Vagina (tissue), 2 donors: ENCODE measurements around the gene SOX21.

Experiments
- POLR2A ChIP-seq, 2 donors: fragments of 450-650 bp; IDR thresholded peaks; one replicate each; pipeline ENCODE4 v1.6.1; 2017; ENCODE audit warnings: antibody characterized with exemption in 2 of 2, mild to moderate bottlenecking in 2 of 2, moderate library complexity in 2 of 2
- POLR2AphosphoS5 ChIP-seq, 2 donors: sonication (generic); formaldehyde crosslinking; IDR thresholded peaks; one replicate each; pipeline ENCODE4 v1.9.0; 2017; ENCODE audit warnings: antibody characterized with exemption in 2 of 2, mild to moderate bottlenecking in 2 of 2, low read depth in 1 of 2; ENCODE audit not compliant: insufficient read depth in 1 of 2
- TF ChIP-seq, protein P1 (sequence below), 3 experiments: fragments of 450-650 bp in 2 of 3; fragments of 200-600 bp in 1 of 3; sonication (generic) in 1 of 3; IDR thresholded peaks; one replicate each; pipeline ENCODE4 v1.5.1; 2017 to 2019; ENCODE audit warnings: antibody characterized with exemption in 3 of 3, mild to moderate bottlenecking in 2 of 3, moderate library complexity in 2 of 3

DNA sequence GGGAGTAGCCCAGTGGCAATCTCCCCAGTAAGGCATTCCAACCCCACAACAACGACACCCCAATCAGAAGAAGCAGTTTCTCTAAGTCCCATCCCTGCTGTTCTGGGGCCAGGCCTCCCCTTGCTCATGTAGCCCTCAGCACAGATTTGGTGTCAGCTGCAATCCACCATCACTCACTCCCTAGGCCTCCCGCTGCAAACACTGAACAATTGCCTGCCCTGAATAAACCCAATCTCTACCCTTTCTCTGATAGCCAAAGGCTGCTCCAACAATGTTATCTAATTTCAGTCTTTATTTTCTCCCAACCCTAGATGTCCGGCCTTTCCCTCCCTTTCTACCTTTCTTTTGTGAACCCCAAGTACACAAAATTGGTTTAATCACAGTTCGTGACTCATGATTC lies 5.6 kb upstream of the SOX21 start:
- TF ChIP-seq POLR2A (IDR thresholded peaks at IDR 0.05) (no peak), POLR2AphosphoS5 (IDR thresholded peaks at IDR 0.05; ENCODE audit: insufficient read depth in 1 of 2, low read depth in 1 of 2) (no peak)
- TF ChIP-seq, protein P1, sequence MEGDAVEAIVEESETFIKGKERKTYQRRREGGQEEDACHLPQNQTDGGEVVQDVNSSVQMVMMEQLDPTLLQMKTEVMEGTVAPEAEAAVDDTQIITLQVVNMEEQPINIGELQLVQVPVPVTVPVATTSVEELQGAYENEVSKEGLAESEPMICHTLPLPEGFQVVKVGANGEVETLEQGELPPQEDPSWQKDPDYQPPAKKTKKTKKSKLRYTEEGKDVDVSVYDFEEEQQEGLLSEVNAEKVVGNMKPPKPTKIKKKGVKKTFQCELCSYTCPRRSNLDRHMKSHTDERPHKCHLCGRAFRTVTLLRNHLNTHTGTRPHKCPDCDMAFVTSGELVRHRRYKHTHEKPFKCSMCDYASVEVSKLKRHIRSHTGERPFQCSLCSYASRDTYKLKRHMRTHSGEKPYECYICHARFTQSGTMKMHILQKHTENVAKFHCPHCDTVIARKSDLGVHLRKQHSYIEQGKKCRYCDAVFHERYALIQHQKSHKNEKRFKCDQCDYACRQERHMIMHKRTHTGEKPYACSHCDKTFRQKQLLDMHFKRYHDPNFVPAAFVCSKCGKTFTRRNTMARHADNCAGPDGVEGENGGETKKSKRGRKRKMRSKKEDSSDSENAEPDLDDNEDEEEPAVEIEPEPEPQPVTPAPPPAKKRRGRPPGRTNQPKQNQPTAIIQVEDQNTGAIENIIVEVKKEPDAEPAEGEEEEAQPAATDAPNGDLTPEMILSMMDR (IDR thresholded peaks at IDR 0.05): no peak
